Activated CD4-positive, CD25-positive, alpha-beta regulatory T cell treated with anti-CD3 and anti-CD28 coated beads, Interleukin-2, amount 50 U/mL, for 72 hours (primary cell): Measurements from ENCODE around the gene SLX9.
"Not testable (repeated sequence)": the region's sequence is repeated elsewhere in the genome, so short reads cannot be mapped to it uniquely, and the experiment has no call there.

Experiments used
- DNase-seq: peaks from one replicate; pipeline ENCODE4 v3.0.0; 2021

SLX9 gene

DNA sequence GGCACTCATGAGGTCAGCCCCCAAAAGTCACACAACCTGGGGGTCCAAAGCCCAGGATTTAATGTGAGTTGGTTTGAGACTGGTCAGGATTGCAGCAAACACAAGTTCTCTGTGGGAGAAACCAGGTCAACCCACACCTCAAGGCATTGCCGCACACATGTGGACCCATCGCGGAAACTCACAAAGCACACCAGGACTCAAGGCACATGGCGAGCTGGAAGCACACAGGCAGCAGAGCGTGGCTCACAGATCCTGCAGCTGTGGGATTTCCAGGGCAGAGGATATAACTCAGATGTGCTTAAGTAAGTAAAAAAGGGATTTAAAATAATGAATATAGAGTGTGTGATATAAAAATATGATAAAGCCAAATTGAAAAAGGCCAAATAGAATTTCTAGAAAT is 82.9 kb downstream of the SLX9 start:
- DNase-seq = no peak

DNA sequence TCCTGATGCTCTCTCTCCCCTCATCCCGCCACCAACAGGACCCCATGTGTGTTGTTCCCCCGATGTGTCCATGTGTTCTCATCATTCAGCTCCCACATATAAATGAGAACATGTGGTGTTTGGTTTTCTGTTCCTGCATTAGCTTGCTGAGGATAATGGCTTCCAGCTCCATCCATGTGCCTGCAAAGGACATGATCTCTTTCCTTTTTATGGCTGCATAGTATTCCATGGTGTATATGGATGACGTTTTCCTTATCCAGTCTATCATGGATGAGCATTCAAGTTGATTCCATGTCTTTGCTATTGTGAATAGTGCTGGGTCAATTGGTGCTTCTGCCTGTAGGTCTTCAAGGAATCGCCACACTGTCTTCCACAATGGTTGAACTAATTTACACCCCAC is 84.7 kb downstream of the SLX9 start:
- DNase-seq = not testable (repeated sequence)

DNA sequence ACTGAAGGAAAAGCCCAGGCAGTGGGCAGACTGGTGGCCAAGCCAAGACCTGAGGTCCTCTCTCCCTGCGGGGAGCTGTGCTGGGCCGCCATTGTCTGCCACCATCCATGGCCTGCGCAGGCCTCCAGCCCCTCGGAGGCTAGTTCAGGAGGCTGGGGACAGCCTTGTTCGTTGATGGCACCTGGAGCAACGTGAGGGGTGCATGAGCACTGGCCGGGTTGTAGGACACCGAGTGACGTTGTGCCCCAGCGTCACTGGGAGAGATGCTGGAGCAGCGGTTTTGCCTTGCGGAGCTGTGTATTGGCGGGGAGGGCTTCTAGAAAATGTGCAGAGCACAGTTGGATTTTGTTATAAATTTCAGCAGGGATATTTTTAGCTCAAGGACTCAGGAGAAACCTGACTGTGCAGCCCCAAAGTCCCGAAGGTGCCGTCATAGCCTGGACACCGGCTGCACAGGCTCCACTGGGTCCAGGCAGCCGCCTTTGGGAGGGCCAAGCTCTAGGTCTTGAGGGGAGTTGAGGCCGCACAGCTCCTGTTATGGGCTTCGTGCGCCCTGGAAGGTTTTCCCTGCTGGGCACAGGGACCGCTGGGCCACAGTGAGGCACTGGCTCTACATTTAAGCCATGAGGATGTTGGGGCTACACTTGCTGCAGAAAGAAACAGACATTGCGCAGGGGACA is 86.4 kb downstream of the SLX9 start:
- no peak for DNase-seq
